ENCODE data around the gene GLIS1.

The GLIS1 gene

DNA sequence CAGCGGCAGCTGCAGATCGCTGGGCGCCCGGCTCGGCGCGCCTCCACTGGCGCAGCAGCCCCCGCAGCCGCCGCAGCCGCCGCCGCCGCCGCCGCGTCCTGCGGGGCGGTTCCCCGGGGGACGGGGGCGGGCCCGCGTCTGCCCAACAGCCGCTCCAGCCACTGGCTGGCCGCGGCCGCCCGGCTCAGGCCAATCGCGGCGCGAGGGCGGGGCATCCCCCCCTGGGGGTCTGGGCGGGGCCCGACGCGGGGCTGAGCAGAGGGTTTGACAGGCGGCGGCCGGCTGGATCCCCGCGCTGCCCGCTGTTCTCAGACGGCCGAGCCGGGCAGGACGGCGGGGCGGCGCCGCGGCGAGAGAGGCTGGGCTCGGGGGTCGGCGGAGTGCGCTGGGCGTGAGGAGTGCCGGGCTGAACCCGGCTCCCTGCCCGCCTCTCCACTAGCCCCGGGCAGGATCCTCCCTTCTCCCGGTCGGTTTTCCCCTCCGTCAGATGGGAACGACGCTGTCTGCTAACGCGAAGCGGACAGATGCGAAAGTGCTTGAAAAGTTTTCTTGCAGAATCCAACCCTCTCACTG is at the start of gene GLIS1:
GLIS1 (minus strand) TSS at position 56 of the 573 bp plus-strand sequence. CDS start 1,100 bp downstream, outside the sequence.
- peaks cover 31% of the 10 kb centered on the region for H3K27me3 ChIP-seq (ENCODE audit: insufficient read depth, poor library complexity, severe bottlenecking)
- peak; percentile 95 for ATAC-seq (ENCODE audit: low read depth)
- DNase-seq (ENCODE audit: low spot score), result no peak

DNA sequence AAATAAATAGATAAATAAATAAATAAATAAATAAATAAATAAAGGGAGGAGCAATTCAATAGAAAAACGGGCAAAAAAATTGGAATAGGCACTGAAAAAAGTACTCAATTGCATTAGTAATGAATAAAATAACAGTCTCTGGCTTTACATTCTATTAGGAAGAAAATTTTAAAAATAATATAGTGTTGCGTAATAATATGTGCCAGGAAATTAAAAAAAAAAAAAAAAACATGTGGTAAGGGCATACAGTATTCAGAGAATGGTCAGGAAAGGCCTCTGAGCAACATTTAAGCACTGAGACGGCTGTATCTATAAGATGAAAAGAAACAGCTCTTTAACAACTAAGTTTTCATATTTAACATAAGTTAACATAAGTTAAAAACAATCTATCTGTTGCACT is 48.7 kb upstream of the GLIS1 start:
- ATAC-seq (ENCODE audit: low read depth) (no peak), DNase-seq (ENCODE audit: low spot score) (no peak)
- H3K36me3 ChIP-seq (ENCODE audit: low read depth), result peaks cover 71% of the 10 kb centered on the region
- no peak overlapping the region for H3K27ac ChIP-seq (ENCODE audit: poor library complexity, severe bottlenecking)
- no peaks in the 10 kb centered on the region for H3K27me3 ChIP-seq (ENCODE audit: insufficient read depth, poor library complexity, severe bottlenecking)
- H3K4me3 ChIP-seq (ENCODE audit: severe bottlenecking), result no peak overlapping the region
- H3K4me1 ChIP-seq (ENCODE audit: insufficient read depth, poor library complexity, severe bottlenecking), result no peaks in the 10 kb centered on the region
- TF ChIP-seq, protein P1, sequence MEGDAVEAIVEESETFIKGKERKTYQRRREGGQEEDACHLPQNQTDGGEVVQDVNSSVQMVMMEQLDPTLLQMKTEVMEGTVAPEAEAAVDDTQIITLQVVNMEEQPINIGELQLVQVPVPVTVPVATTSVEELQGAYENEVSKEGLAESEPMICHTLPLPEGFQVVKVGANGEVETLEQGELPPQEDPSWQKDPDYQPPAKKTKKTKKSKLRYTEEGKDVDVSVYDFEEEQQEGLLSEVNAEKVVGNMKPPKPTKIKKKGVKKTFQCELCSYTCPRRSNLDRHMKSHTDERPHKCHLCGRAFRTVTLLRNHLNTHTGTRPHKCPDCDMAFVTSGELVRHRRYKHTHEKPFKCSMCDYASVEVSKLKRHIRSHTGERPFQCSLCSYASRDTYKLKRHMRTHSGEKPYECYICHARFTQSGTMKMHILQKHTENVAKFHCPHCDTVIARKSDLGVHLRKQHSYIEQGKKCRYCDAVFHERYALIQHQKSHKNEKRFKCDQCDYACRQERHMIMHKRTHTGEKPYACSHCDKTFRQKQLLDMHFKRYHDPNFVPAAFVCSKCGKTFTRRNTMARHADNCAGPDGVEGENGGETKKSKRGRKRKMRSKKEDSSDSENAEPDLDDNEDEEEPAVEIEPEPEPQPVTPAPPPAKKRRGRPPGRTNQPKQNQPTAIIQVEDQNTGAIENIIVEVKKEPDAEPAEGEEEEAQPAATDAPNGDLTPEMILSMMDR (IDR thresholded peaks at IDR 0.05; ENCODE audit: poor library complexity, severe bottlenecking), result no peak
- no peaks in the 10 kb centered on the region for H3K9me3 ChIP-seq (ENCODE audit: severe bottlenecking)

More for the DNA sequence above, at the start of gene GLIS1:
- Histone ChIP-seq H3K27ac (ENCODE audit: poor library complexity, severe bottlenecking) (no peak within 1 kb of the TSS), H3K4me1 (ENCODE audit: insufficient read depth, poor library complexity, severe bottlenecking) (peaks cover 7% of the 10 kb centered on the region), H3K4me3 (ENCODE audit: severe bottlenecking) (peak within 1 kb of the TSS; percentile 49), H3K36me3 (ENCODE audit: low read depth) (no peaks in the 10 kb centered on the region), H3K9me3 (ENCODE audit: severe bottlenecking) (no peaks in the 10 kb centered on the region)
- TF ChIP-seq, protein P1 (IDR thresholded peaks at IDR 0.05; ENCODE audit: poor library complexity, severe bottlenecking), result no peak

DNA sequence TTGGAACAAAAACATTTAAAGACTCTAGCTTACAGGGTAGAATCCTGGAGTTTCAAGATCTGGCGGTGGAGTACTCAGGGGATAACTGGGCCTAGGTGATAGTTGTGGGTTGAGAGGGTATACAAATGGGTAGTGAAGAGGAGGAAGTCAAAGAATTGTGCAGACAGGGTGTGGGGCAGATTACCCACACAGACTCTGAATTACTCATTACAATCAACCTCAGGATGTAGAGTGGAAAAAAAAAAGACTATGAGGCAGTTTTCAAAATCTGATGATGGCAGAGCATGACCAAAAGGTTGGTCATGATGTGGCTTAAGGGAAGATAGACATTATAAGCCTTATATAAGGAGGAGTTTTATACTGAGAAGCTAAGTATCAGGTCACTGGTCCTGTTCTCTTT is 44.1 kb upstream of the GLIS1 start:
- Histone ChIP-seq H3K36me3 (ENCODE audit: low read depth) (peaks cover 69% of the 10 kb centered on the region), H3K27ac (ENCODE audit: poor library complexity, severe bottlenecking) (no peak overlapping the region), H3K27me3 (ENCODE audit: insufficient read depth, poor library complexity, severe bottlenecking) (no peaks in the 10 kb centered on the region), H3K4me1 (ENCODE audit: insufficient read depth, poor library complexity, severe bottlenecking) (no peaks in the 10 kb centered on the region), H3K4me3 (ENCODE audit: severe bottlenecking) (no peak overlapping the region), H3K9me3 (ENCODE audit: severe bottlenecking) (no peaks in the 10 kb centered on the region)
- TF ChIP-seq, protein P1 (IDR thresholded peaks at IDR 0.05; ENCODE audit: poor library complexity, severe bottlenecking), result no peak
- DNase-seq (ENCODE audit: low spot score) (no peak), ATAC-seq (ENCODE audit: low read depth) (no peak)

DNA sequence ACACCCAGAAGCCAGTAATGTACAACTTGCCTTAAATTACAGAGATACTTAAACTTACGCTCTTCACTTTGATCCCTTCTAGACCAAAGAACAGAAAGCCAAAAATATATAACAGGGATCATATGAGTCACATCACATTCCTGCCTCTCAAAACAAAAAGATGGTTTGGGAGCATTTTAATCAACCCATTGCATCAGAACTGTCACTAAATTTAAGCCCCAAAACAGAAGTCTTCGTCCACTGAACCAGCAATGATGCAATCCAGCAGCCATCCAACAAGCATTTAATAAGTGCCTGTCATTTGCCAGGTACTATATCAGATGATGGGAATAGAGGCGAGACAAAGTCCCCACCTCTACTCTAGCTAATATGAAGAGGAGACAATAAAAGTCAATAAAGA is 42.7 kb upstream of the GLIS1 start:
- TF ChIP-seq, protein P1 (IDR thresholded peaks at IDR 0.05; ENCODE audit: poor library complexity, severe bottlenecking), result no peak
- peaks cover 69% of the 10 kb centered on the region for H3K36me3 ChIP-seq (ENCODE audit: low read depth)
- DNase-seq (ENCODE audit: low spot score), result no peak

DNA sequence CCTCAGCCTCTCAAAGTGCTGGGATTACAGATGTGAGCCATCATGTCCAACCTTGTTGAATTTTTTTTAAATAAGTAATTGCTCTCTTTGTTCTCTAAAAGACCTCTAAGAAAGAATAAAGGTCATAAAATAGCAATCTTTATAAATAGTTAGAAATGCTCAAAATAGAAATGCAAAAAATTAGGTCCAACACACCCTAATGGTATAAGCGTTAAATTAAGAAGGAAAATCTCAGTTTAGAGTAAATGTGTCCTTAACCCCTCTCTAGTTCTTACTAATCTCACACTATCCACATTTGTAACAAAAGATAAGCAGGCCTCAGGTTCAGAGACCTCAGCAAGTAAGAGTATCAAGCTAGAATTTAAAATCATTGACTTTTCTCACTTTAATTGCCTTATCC is 38.3 kb upstream of the GLIS1 start:
- Histone ChIP-seq H3K36me3 (ENCODE audit: low read depth) (peaks cover 85% of the 10 kb centered on the region), H3K9me3 (ENCODE audit: severe bottlenecking) (no peaks in the 10 kb centered on the region), H3K27ac (ENCODE audit: poor library complexity, severe bottlenecking) (no peak overlapping the region), H3K4me1 (ENCODE audit: insufficient read depth, poor library complexity, severe bottlenecking) (no peaks in the 10 kb centered on the region), H3K4me3 (ENCODE audit: severe bottlenecking) (no peak overlapping the region), H3K27me3 (ENCODE audit: insufficient read depth, poor library complexity, severe bottlenecking) (no peaks in the 10 kb centered on the region)
- no peak for ATAC-seq (ENCODE audit: low read depth)
- DNase-seq (ENCODE audit: low spot score), result no peak
- TF ChIP-seq, protein P1 (IDR thresholded peaks at IDR 0.05; ENCODE audit: poor library complexity, severe bottlenecking), result no peak

More for the DNA sequence above, 42.7 kb upstream of the GLIS1 start:
- Histone ChIP-seq H3K4me1 (ENCODE audit: insufficient read depth, poor library complexity, severe bottlenecking) (no peaks in the 10 kb centered on the region), H3K27ac (ENCODE audit: poor library complexity, severe bottlenecking) (no peak overlapping the region), H3K27me3 (ENCODE audit: insufficient read depth, poor library complexity, severe bottlenecking) (no peaks in the 10 kb centered on the region), H3K9me3 (ENCODE audit: severe bottlenecking) (no peaks in the 10 kb centered on the region), H3K4me3 (ENCODE audit: severe bottlenecking) (no peak overlapping the region)
- no peak for ATAC-seq (ENCODE audit: low read depth)

Data from RWPE2 (cell line).